Left lung (tissue), 10 donors: ENCODE data around the gene NEGR1. TPM values are rescaled to one million over a fixed set of nuclear protein-coding genes. Genes with fewer than 3 reads are reported as not detected.

Source experiments
- ATAC-seq: fragments of 200-7000 bp; cut with Tn5 transposase; one replicate; pipeline ENCODE4 v1.9.1; 2020; ENCODE audit warnings: moderate library complexity
- DNase-seq, 4 donors: peaks; one replicate each; pipeline ENCODE4 v3.0.0-alpha.2; 2013 to 2020
- H3K27ac ChIP-seq, 2 donors: fragments of 200-600 bp; sonication (generic) in 1 of 2; one replicate each; pipeline versions ENCODE4 v1.5.0 to v1.8.0; 2020 to 2021
- H3K27me3 ChIP-seq, 2 donors: fragments of 200-600 bp; sonication (generic) in 1 of 2; one replicate each; pipeline versions ENCODE4 v1.5.0 to v1.8.0; 2020 to 2021
- H3K36me3 ChIP-seq, 2 donors: fragments of 200-600 bp; sonication (generic) in 1 of 2; one replicate each; pipeline versions ENCODE4 v1.5.0 to v1.8.0; 2020 to 2021
- H3K4me1 ChIP-seq, 2 donors: fragments of 200-600 bp; one replicate each; pipeline ENCODE4 v1.8.0; 2021
- H3K4me3 ChIP-seq, 2 donors: fragments of 200-600 bp; sonication (generic) in 1 of 2; one replicate each; pipeline versions ENCODE4 v1.5.0 to v1.8.0; 2020 to 2021; ENCODE audit warnings: mild to moderate bottlenecking in 1 of 2
- H3K9me3 ChIP-seq, 2 donors: fragments of 200-600 bp; sonication (generic) in 1 of 2; one replicate each; pipeline versions ENCODE4 v1.5.0 to v1.8.0; 2020 to 2021
- intact Hi-C, 2 donors: fragments of 100-400 bp; cut with DNase I; formaldehyde crosslinking; loops; one replicate each; pipeline versions ENCODE4 v1.11.2 to v1.14.2; 2022
- polyA plus RNA-seq, 6 donors: library from polyadenylated mRNA; unstranded; fragments of 120-200 nt; gene quantifications; one replicate each; pipeline ENCODE4 v1.2.1, GENCODE V29; 2013; ENCODE audit not compliant: insufficient read length in 6 of 6
- total RNA-seq, 2 donors: library from RNA; stranded (reverse); fragmentation: NEBNext Ultra II Directional; extraction: Animal tissue kit (Norgen Biotek cat#: 25700); gene quantifications; one replicate each; pipeline ENCODE4 v1.2.1, GENCODE V29; 2021
- TF ChIP-seq, protein P1 (sequence below), 2 donors: fragments of 200-600 bp; sonication (generic) in 1 of 2; IDR thresholded peaks; one replicate each; pipeline versions ENCODE4 v1.5.0 to v1.8.0; 2021; ENCODE audit warnings: antibody characterized with exemption in 2 of 2
- donor health status: DM: no; HTN: yes; CAD: no.
- donor health status: DM: no; HTN: no; CAD: no.

The NEGR1 gene
- total and polyA plus RNA-seq, 8 donors = 2.4 to 5.7 (median 3.5) TPM

- DNase-seq = no peak
- Histone ChIP-seq H3K4me1 (no peaks in the 10 kb centered on the region), H3K27me3 (no peaks in the 10 kb centered on the region), H3K9me3 (no peaks in the 10 kb centered on the region), H3K27ac (no peak overlapping the region), H3K4me3 (no peak overlapping the region), H3K36me3 (no peaks in the 10 kb centered on the region)
- TF ChIP-seq, protein P1, sequence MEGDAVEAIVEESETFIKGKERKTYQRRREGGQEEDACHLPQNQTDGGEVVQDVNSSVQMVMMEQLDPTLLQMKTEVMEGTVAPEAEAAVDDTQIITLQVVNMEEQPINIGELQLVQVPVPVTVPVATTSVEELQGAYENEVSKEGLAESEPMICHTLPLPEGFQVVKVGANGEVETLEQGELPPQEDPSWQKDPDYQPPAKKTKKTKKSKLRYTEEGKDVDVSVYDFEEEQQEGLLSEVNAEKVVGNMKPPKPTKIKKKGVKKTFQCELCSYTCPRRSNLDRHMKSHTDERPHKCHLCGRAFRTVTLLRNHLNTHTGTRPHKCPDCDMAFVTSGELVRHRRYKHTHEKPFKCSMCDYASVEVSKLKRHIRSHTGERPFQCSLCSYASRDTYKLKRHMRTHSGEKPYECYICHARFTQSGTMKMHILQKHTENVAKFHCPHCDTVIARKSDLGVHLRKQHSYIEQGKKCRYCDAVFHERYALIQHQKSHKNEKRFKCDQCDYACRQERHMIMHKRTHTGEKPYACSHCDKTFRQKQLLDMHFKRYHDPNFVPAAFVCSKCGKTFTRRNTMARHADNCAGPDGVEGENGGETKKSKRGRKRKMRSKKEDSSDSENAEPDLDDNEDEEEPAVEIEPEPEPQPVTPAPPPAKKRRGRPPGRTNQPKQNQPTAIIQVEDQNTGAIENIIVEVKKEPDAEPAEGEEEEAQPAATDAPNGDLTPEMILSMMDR (IDR thresholded peaks at IDR 0.05) = no peak
- intact Hi-C loops = no loop called here
- no peak for ATAC-seq
These were observed 279.2 kb downstream of the NEGR1 start for GRCh38 chr1:72003092-72003491.

DNA sequence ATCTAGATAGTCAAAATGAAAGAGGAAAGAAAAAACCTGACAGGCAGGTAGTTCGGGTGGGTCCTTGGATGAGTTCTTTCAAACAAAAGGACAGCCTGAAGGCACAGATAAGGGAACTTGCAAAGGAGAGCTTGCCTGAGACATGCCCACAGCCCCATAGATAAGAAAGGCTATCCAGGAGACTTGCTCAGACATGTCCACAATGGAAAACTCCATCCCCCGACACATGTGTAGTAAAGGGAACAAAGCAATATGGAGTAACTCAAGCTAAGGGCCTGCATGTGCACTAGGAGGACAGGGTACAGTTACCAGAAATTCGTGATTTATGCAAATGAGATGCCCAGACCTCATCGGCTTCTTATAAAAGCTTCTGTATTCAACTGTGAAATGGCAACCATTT, 281.5 kb downstream of the NEGR1 start:
- no peaks in the 10 kb centered on the region for H3K36me3 ChIP-seq
- no peaks in the 10 kb centered on the region for H3K4me1 ChIP-seq
- H3K27me3 ChIP-seq = no peaks in the 10 kb centered on the region
- H3K9me3 ChIP-seq = no peaks in the 10 kb centered on the region
- TF ChIP-seq, protein P1 (IDR thresholded peaks at IDR 0.05) = no peak
- intact Hi-C loops = no loop called here
- DNase-seq (no peak), ATAC-seq (no peak)
- H3K27ac ChIP-seq = no peak overlapping the region
- H3K4me3 ChIP-seq = no peak overlapping the region

DNA sequence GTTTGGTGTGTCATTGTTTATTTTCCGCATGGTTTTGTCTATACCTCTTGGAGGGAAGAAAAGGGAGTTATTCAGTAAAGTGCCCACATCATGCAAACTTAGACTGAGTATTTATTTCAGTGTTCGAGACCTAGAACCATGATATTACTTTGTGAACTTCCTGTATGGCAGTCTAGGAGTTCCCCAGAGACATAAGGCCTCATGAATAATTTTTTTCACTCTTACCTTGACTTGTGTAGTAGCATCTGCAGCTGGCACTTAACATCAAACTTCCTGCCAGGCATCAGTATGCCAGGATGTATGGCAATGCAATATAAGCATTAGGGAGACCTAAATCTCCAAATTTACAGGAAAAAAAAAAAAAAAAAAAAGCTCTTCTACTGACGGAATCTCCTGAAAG, 287.7 kb downstream of the NEGR1 start:
- ATAC-seq (no peak), DNase-seq (no peak)
- TF ChIP-seq, protein P1 (IDR thresholded peaks at IDR 0.05) = no peak
- Histone ChIP-seq H3K4me3 (no peak overlapping the region), H3K27ac (no peak overlapping the region), H3K36me3 (no peaks in the 10 kb centered on the region), H3K4me1 (no peaks in the 10 kb centered on the region), H3K27me3 (no peaks in the 10 kb centered on the region), H3K9me3 (no peaks in the 10 kb centered on the region)
- intact Hi-C loops = no loop called here

DNA sequence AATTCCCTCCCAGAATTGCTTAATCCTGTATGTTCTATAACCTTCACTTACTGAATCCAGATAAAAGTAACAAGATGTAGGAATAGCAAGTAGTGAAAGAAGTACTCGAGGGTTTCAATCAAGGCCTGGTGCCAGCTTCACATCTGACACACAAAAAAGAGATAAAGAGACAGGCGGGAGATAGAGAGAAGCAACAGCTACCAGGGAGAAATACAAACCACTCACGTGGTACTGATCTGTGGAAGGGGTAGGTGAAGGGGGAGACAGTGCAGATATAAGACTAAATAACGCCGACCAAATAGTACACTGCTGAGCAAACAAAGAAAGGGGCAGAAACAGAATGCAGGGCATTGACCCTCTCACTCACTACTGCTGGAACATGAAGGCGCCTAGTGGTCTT, 295.2 kb downstream of the NEGR1 start:
- DNase-seq (no peak), ATAC-seq (no peak)
- H3K27ac ChIP-seq = no peak overlapping the region
- H3K4me1 ChIP-seq = no peaks in the 10 kb centered on the region
- TF ChIP-seq, protein P1 (IDR thresholded peaks at IDR 0.05) = no peak
- no peaks in the 10 kb centered on the region for H3K36me3 ChIP-seq
- no peaks in the 10 kb centered on the region for H3K9me3 ChIP-seq
- no peak overlapping the region for H3K4me3 ChIP-seq
- intact Hi-C loops = no loop called here
- no peaks in the 10 kb centered on the region for H3K27me3 ChIP-seq

DNA sequence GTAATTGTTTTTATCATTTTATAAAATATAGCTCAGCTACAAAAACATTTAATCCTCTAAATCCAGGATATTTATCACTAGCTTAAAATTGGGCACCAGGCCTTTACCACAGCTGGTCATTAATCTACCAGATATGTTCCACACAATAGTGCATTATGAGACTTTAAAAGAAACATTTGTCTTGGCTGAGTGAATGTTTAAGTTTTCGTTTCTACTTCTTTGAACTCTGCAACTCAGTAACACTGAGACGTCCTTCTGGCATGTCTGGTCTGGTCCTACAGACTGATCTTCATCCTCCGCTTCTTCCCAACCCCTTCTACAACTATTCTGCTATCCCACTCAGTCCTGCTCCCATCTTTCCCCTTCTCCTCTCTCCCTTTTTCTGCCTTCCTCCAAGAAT, 296.2 kb downstream of the NEGR1 start:
- TF ChIP-seq, protein P1 (IDR thresholded peaks at IDR 0.05) = no peak

More for the DNA sequence above, 296.2 kb downstream of the NEGR1 start:
- DNase-seq = no peak
- ATAC-seq = no peak
- no peaks in the 10 kb centered on the region for H3K9me3 ChIP-seq
- no peak overlapping the region for H3K4me3 ChIP-seq
- H3K27ac ChIP-seq = no peak overlapping the region
- H3K36me3 ChIP-seq = no peaks in the 10 kb centered on the region
- H3K4me1 ChIP-seq = no peaks in the 10 kb centered on the region
- no peaks in the 10 kb centered on the region for H3K27me3 ChIP-seq
- intact Hi-C loops = no loop called here
